H1 (cell line): ENCODE results near the gene FARS2. TPM values are rescaled to one million over a fixed set of nuclear protein-coding genes. Genes with fewer than 3 reads are reported as not detected.

Experiments used
- CTCF ChIA-PET: fragments of 300-600 bp; sonication (Branson Sonifier 250); formaldehyde crosslinking; loops from one replicate; lab custom pipeline; 2021; ENCODE audit not compliant: partially characterized antibody; lab: Charles Lee
- POLR2A ChIA-PET: fragments of 300-600 bp; sonication (Branson Sonifier 250); formaldehyde crosslinking; loops from one replicate; lab custom pipeline; 2021; ENCODE audit warnings: inconsistent platforms; ENCODE audit not compliant: partially characterized antibody; lab: Charles Lee
- DNase-seq, 2 experiments: peaks; one replicate each; pipeline versions ENCODE4 v3.0.0 to v3.0.0-alpha.2; 2010 to 2022; ENCODE audit warnings: low spot score in 2 of 2, low read depth in 1 of 2, mixed read lengths in 1 of 2
- FAIRE-seq: peaks from 2 replicates; lab custom pipeline; 2011; peaks lifted over from hg19 to GRCh38; lab: Jason Lieb, UNC
- H2AFZ ChIP-seq: 2 replicates; pipeline ENCODE4 v1.8.1; 2012; ENCODE audit warnings: low read length, inconsistent platforms
- H2AK5ac ChIP-seq: 2 replicates; pipeline ENCODE4 v1.6.1; 2013; ENCODE audit warnings: low read depth, low read length
- H2BK120ac ChIP-seq: replicated peaks from 2 replicates; pipeline ENCODE3; 2013; ENCODE audit warnings: low read depth, low read length, inconsistent platforms
- H2BK12ac ChIP-seq: 2 replicates; pipeline ENCODE4 v1.6.1; 2013; ENCODE audit warnings: low read depth, low read length
- H2BK15ac ChIP-seq: 2 replicates; pipeline ENCODE4 v1.6.1; 2013; ENCODE audit warnings: low read length
- H2BK20ac ChIP-seq: 2 replicates; pipeline ENCODE4 v1.6.1; 2013; ENCODE audit warnings: low read length
- H2BK5ac ChIP-seq: 2 replicates; pipeline ENCODE4 v1.6.1; 2013; ENCODE audit warnings: low read depth, low read length
- H3K14ac ChIP-seq: 2 replicates; pipeline ENCODE4 v1.6.1; 2013; ENCODE audit warnings: inconsistent platforms; ENCODE audit not compliant: insufficient read length
- H3K18ac ChIP-seq: 2 replicates; pipeline ENCODE4 v1.6.1; 2013; ENCODE audit warnings: low read length; ENCODE audit errors: extremely low read depth
- H3K23ac ChIP-seq: 2 replicates; pipeline ENCODE4 v1.6.1; 2013; ENCODE audit warnings: inconsistent platforms; ENCODE audit not compliant: insufficient read length
- H3K23me2 ChIP-seq: 2 replicates; pipeline ENCODE4 v1.6.1; 2013; ENCODE audit warnings: low read depth, low read length
- H3K27ac ChIP-seq: 2 replicates; pipeline ENCODE4 v1.6.1; 2011; ENCODE audit warnings: low read depth, low read length, inconsistent platforms
- H3K27me3 ChIP-seq, 4 experiments: replicated peaks in 1 of 4; 1 replicate in 1 of 4; 2 replicates in 3 of 4; pipeline versions ENCODE4 v1.6.1 to v1.8.1; 2011 to 2013; ENCODE audit warnings: low read length in 3 of 4, mild to moderate bottlenecking in 3 of 4, inconsistent platforms in 2 of 4, mixed read lengths in 2 of 4, moderate library complexity in 1 of 4; ENCODE audit not compliant: control insufficient read depth in 3 of 4, insufficient read depth in 3 of 4; ENCODE audit errors: extremely low read depth in 1 of 4
- H3K36me3 ChIP-seq, 4 experiments: 2 replicates each; pipeline versions ENCODE4 v1.6.1 to v1.8.1; 2011 to 2013; ENCODE audit warnings: mild to moderate bottlenecking in 4 of 4, low read length in 3 of 4, moderate library complexity in 2 of 4, control low read depth in 1 of 4, inconsistent platforms in 1 of 4; ENCODE audit not compliant: insufficient read depth in 4 of 4, control insufficient read depth in 2 of 4
- H3K4ac ChIP-seq: replicated peaks from 2 replicates; pipeline ENCODE3; 2013; ENCODE audit warnings: low read length, low read depth, mixed read lengths, inconsistent platforms; ENCODE audit not compliant: insufficient read length
- H3K4me1 ChIP-seq, 4 experiments: replicated peaks in 1 of 4; 1 replicate in 1 of 4; 2 replicates in 3 of 4; pipeline versions ENCODE4 v1.6.1 to v1.8.1; 2011 to 2013; ENCODE audit warnings: low read length in 3 of 4, inconsistent platforms in 2 of 4, mixed read lengths in 1 of 4; ENCODE audit not compliant: insufficient read depth in 4 of 4, control insufficient read depth in 3 of 4
- H3K4me2 ChIP-seq, 2 experiments: 2 replicates each; pipeline versions ENCODE4 v1.6.1 to v1.8.1; 2011 to 2013; ENCODE audit warnings: low read depth in 2 of 2, low read length in 2 of 2, control low read depth in 1 of 2, inconsistent platforms in 1 of 2, mild to moderate bottlenecking in 1 of 2; ENCODE audit not compliant: insufficient read depth in 1 of 2
- H3K4me3 ChIP-seq, 4 experiments: fragments of 200-600, 300-600 bp in 1 of 4; sonication (generic), shearing (Covaris generic), sonication (Bioruptor Twin) in 1 of 4; 2 replicates each; pipeline versions ENCODE4 v1.5.1 to v1.8.1; 2011 to 2016; ENCODE audit warnings: low read length in 4 of 4, low read depth in 3 of 4, control low read depth in 2 of 4, inconsistent platforms in 2 of 4, mild to moderate bottlenecking in 2 of 4, mixed read lengths in 1 of 4, moderate library complexity in 1 of 4; ENCODE audit not compliant: insufficient read depth in 2 of 4; ENCODE audit errors: extremely low read depth in 1 of 4
- H3K56ac ChIP-seq: replicated peaks from 2 replicates; pipeline ENCODE3; 2013; ENCODE audit warnings: low read depth, mild to moderate bottlenecking, mixed read lengths, low read length, inconsistent platforms; ENCODE audit not compliant: insufficient read length
- H3K79me1 ChIP-seq: 2 replicates; pipeline ENCODE4 v1.6.1; 2013; ENCODE audit warnings: low read depth, low read length, control low read depth
- H3K79me2 ChIP-seq, 2 experiments: 2 replicates each; pipeline versions ENCODE4 v1.6.1 to v1.8.1; 2012 to 2013; ENCODE audit warnings: low read length in 2 of 2, mild to moderate bottlenecking in 2 of 2, inconsistent platforms in 1 of 2; ENCODE audit not compliant: insufficient read depth in 2 of 2, control insufficient read depth in 1 of 2
- H3K9ac ChIP-seq, 4 experiments: replicated peaks in 1 of 4; 1 replicate in 1 of 4; 2 replicates in 3 of 4; pipeline versions ENCODE4 v1.6.1 to v1.8.1; 2011 to 2013; ENCODE audit warnings: low read depth in 3 of 4, low read length in 3 of 4, control low read depth in 2 of 4, mild to moderate bottlenecking in 2 of 4, moderate library complexity in 2 of 4, inconsistent platforms in 1 of 4; ENCODE audit errors: extremely low read depth in 1 of 4
- H3K9me3 ChIP-seq, 2 experiments: 2 replicates each; pipeline versions ENCODE4 v1.6.1 to v1.8.1; 2012 to 2013; ENCODE audit warnings: mild to moderate bottlenecking in 2 of 2, moderate library complexity in 2 of 2, control low read depth in 1 of 2, inconsistent platforms in 1 of 2, low read depth in 1 of 2, low read length in 1 of 2, mixed read lengths in 1 of 2; ENCODE audit not compliant: insufficient read depth in 2 of 2
- H4K20me1 ChIP-seq, 2 experiments: replicated peaks in 1 of 2; 2 replicates each; pipeline versions ENCODE3 to v1.8.1; 2011 to 2013; ENCODE audit warnings: inconsistent platforms in 2 of 2, low read length in 2 of 2, mild to moderate bottlenecking in 1 of 2; ENCODE audit not compliant: insufficient read depth in 2 of 2, control insufficient read depth in 1 of 2
- H4K5ac ChIP-seq: 2 replicates; pipeline ENCODE4 v1.6.1; 2013; ENCODE audit warnings: low read length, low read depth, mixed read lengths, inconsistent platforms; ENCODE audit not compliant: insufficient read length
- H4K8ac ChIP-seq: 2 replicates; pipeline ENCODE4 v1.8.0; 2013; ENCODE audit warnings: mild to moderate bottlenecking, moderate library complexity, low read length, inconsistent platforms; ENCODE audit not compliant: insufficient read depth; ENCODE audit errors: extremely low read depth
- H4K91ac ChIP-seq: replicated peaks from 2 replicates; pipeline ENCODE3; 2013; ENCODE audit warnings: low read length, mixed read lengths, inconsistent platforms; ENCODE audit not compliant: insufficient read length
- CBX5 ChIP-seq: fragments of 300-800, 300-1000 bp; sonication (generic); IDR thresholded peaks from 2 replicates; pipeline ENCODE4 v1.7.1; 2016; ENCODE audit warnings: antibody characterized with exemption, low read length, low read depth
- EGR1 ChIP-seq: IDR thresholded peaks from 2 replicates; pipeline ENCODE4 v1.6.1; 2011; ENCODE audit warnings: low read depth, low read length, borderline replicate concordance
- EP300 ChIP-seq, 2 experiments: IDR thresholded peaks; 1 replicate in 1 of 2; 2 replicates in 1 of 2; pipeline ENCODE4 v1.6.1; 2011 to 2012; ENCODE audit warnings: low read depth in 2 of 2, low read length in 2 of 2, mild to moderate bottlenecking in 2 of 2, borderline replicate concordance in 1 of 2, inconsistent platforms in 1 of 2, moderate library complexity in 1 of 2
- GABPA ChIP-seq: IDR thresholded peaks from 2 replicates; pipeline ENCODE4 v1.6.1; 2011; ENCODE audit warnings: mild to moderate bottlenecking, low read length, moderate library complexity, borderline replicate concordance; ENCODE audit not compliant: insufficient read depth
- KDM1A ChIP-seq: fragments of 200-600, 300-600 bp; sonication (generic); IDR thresholded peaks from 2 replicates; pipeline ENCODE4 v1.7.1; 2016; ENCODE audit warnings: mild to moderate bottlenecking, low read length, borderline replicate concordance
- KDM4A ChIP-seq: IDR thresholded peaks from one replicate; pipeline ENCODE4 v1.7.1; 2012; ENCODE audit warnings: low read depth, mild to moderate bottlenecking, moderate library complexity, low read length, inconsistent platforms; ENCODE audit not compliant: severe bottlenecking
- POLR2AphosphoS5 ChIP-seq: IDR thresholded peaks from 2 replicates; pipeline ENCODE4 v1.6.1; 2011; ENCODE audit warnings: low read depth, low read length
- RAD21 ChIP-seq, 2 experiments: IDR thresholded peaks in 1 of 2; conservative IDR thresholded peaks in 1 of 2; 2 replicates each; pipeline ENCODE4 v1.6.1; 2011; ENCODE audit warnings: low read depth in 2 of 2, low read length in 2 of 2, improper control_type of control experiment in 1 of 2, inconsistent platforms in 1 of 2, mild to moderate bottlenecking in 1 of 2, moderate library complexity in 1 of 2
- SRF ChIP-seq: IDR thresholded peaks from 2 replicates; pipeline ENCODE4 v1.6.1; 2011; ENCODE audit warnings: mild to moderate bottlenecking, low read depth, low read length, moderate library complexity
- SUZ12 ChIP-seq: fragments of 200-600 bp; sonication (generic); IDR thresholded peaks from 2 replicates; pipeline ENCODE4 v1.6.1; 2012; ENCODE audit warnings: mild to moderate bottlenecking, inconsistent platforms, low read length, moderate library complexity, mixed read lengths
- TAF1 ChIP-seq: IDR thresholded peaks from 2 replicates; pipeline ENCODE4 v1.6.1; 2011; ENCODE audit warnings: mild to moderate bottlenecking, low read depth, low read length
- YY1 ChIP-seq: IDR thresholded peaks from 2 replicates; pipeline ENCODE4 v1.6.1; 2011; ENCODE audit warnings: low read depth, mild to moderate bottlenecking, low read length
- WGBS, 2 experiments: shearing (Covaris generic) in 1 of 2; methylation state at CpG; one replicate each; pipeline versions ENCODE4 v1.1.6 to v1.1.7; 2013 to 2015; ENCODE audit warnings: low lambda C conversion rate in 2 of 2, mixed read lengths in 2 of 2, inconsistent platforms in 1 of 2, low coverage in 1 of 2, missing lambda C conversion rate in 1 of 2; ENCODE audit not compliant: insufficient replicate concordance in 2 of 2, insufficient coverage in 1 of 2, insufficient read length in 1 of 2; ENCODE audit errors: extremely low coverage in 1 of 2, missing lambda C conversion rate in 1 of 2; 5-methylcytosine and 5-hydroxymethylcytosine counted together
- polyA plus RNA-seq, 7 experiments: library from polyadenylated mRNA; depleted of rRNA in 3 of 7; stranded (reverse) in 5 of 7; unstranded in 2 of 7; fragments of >200 nt in 5 of 7; fragments of 200-250 nt in 2 of 7; gene quantifications; 1 replicate in 5 of 7; 2 replicates in 1 of 7; 4 replicates in 1 of 7; pipeline versions ENCODE4 v1.2.1 to v1.2.3, GENCODE V29; 2011 to 2013; ENCODE audit warnings: missing spikeins in 2 of 7, mixed read lengths in 2 of 7
- total RNA-seq: library from RNA; stranded (reverse); fragmentation: NEBNext Ultra II Directional; extraction: Animal tissue kit (Norgen Biotek cat#: 25700); gene quantifications from 2 replicates; pipeline ENCODE4 v1.2.1, GENCODE V29; 2021
- TF ChIP-seq, protein P1 (sequence below): IDR thresholded peaks from 2 replicates; pipeline ENCODE4 v1.6.1; 2011; ENCODE audit warnings: low read length, improper control_type of control experiment

Gene FARS2
- total and polyA plus RNA-seq, 2 of the 8 experiments (the other 6 are each of a cell fraction or from before 2014, with no cell fraction given) = 11.7 to 14.4 TPM

GRCh38 chr6:5617179-5617578 is 355.9 kb downstream of the FARS2 start:
- Histone ChIP-seq H2BK120ac (no peak overlapping the region), H3K79me2 (no peaks in the 10 kb centered on the region), H2BK20ac (no peak overlapping the region), H2AK5ac (no peak overlapping the region), H3K4ac (no peak overlapping the region), H4K91ac (no peak overlapping the region), H3K4me2 (no peak overlapping the region), H3K14ac (no peak overlapping the region), H3K79me1 (no peaks in the 10 kb centered on the region), H3K36me3 (no peaks in the 10 kb centered on the region), H3K9me3 (no peaks in the 10 kb centered on the region), H3K9ac (no peak overlapping the region), H3K56ac (no peak overlapping the region), H3K27me3 (no peaks in the 10 kb centered on the region), H2BK5ac (no peak overlapping the region), H2BK15ac (no peak overlapping the region), H3K27ac (no peak overlapping the region), H2BK12ac (no peak overlapping the region), H3K4me3 (no peak overlapping the region), H2AFZ (no peak overlapping the region), H3K23me2 (no peaks in the 10 kb centered on the region), H4K5ac (no peak overlapping the region), H4K20me1 (no peaks in the 10 kb centered on the region), H3K23ac (no peak overlapping the region), H3K18ac (no peak overlapping the region), H4K8ac (no peak overlapping the region), H3K4me1 (no peaks in the 10 kb centered on the region)
- CTCF ChIA-PET = interaction anchor here (0.7 kb wide), 1 partner anchor 34 kb away, joined by 3 read pairs; no protein-coding TSS in a partner anchor
- DNase-seq (no peak), FAIRE-seq (no peak)
- POLR2A ChIA-PET = interaction anchor here (0.6 kb wide), 1 partner anchor 30 kb away, joined by 3 read pairs; no protein-coding TSS in a partner anchor
- 83% methylated on average over 1 of the region's 1 CpG; no CpG with 5 or more reads in 1 of the 2 experiments for WGBS, 2 experiments
- TF ChIP-seq SRF (no peak), POLR2AphosphoS5 (no peak), KDM4A (no peak), KDM1A (no peak), EP300 (IDR thresholded peaks at IDR 0.05; ENCODE audit: borderline replicate concordance in 1 of 2, low read depth in 2 of 2, low read length in 2 of 2) (no peak), RAD21 (IDR thresholded peaks at IDR 0.05 in 1 of 2, conservative IDR thresholded peaks at IDR 0.05 in 1 of 2; ENCODE audit: low read depth in 2 of 2, low read length in 2 of 2) (no peak), YY1 (no peak), CBX5 (no peak), TAF1 (no peak), EGR1 (no peak), GABPA (no peak), SUZ12 (no peak)
- TF ChIP-seq, protein P1, sequence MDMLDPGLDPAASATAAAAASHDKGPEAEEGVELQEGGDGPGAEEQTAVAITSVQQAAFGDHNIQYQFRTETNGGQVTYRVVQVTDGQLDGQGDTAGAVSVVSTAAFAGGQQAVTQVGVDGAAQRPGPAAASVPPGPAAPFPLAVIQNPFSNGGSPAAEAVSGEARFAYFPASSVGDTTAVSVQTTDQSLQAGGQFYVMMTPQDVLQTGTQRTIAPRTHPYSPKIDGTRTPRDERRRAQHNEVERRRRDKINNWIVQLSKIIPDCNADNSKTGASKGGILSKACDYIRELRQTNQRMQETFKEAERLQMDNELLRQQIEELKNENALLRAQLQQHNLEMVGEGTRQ = no peak
